Muscle of leg (tissue), 11 donors: ENCODE results near the gene SERGEF. TPM values are rescaled to one million over a fixed set of nuclear protein-coding genes. Genes with fewer than 3 reads are reported as not detected.

ENCODE experiments used
- DNase-seq: peaks from one replicate; pipeline ENCODE4 v3.0.0; 2013
- H3K27ac ChIP-seq: one replicate; pipeline ENCODE4 v1.5.1; 2013; ENCODE audit warnings: mild to moderate bottlenecking, low read length, control low read depth
- H3K27me3 ChIP-seq: one replicate; pipeline ENCODE4 v1.6.1; 2013; ENCODE audit warnings: low read length; ENCODE audit not compliant: control insufficient read depth, insufficient read depth
- H3K36me3 ChIP-seq: one replicate; pipeline ENCODE4 v1.6.1; 2013; ENCODE audit warnings: low read length; ENCODE audit not compliant: control insufficient read depth, insufficient read depth
- H3K4me1 ChIP-seq: one replicate; pipeline ENCODE4 v1.6.1; 2013; ENCODE audit warnings: low read length; ENCODE audit not compliant: control insufficient read depth, insufficient read depth
- H3K4me3 ChIP-seq: one replicate; pipeline ENCODE4 v1.5.1; 2013; ENCODE audit warnings: low read length, control low read depth
- H3K9me3 ChIP-seq: replicated peaks from 2 replicates; pipeline ENCODE4 v1.6.1; 2013; ENCODE audit warnings: low read depth, low read length; ENCODE audit not compliant: control insufficient read depth
- WGBS: methylation state at CpG from one replicate; pipeline ENCODE4 v1.1.5; 2013; ENCODE audit warnings: missing lambda C conversion rate; ENCODE audit not compliant: insufficient coverage; 5-methylcytosine and 5-hydroxymethylcytosine counted together
- polyA plus RNA-seq, 8 donors: library from polyadenylated mRNA; unstranded; fragments of 120-200 nt; gene quantifications; one replicate each; pipeline versions ENCODE4 v1.2.1 to v1.2.3, GENCODE V29; 2013; ENCODE audit warnings: inconsistent platforms in 1 of 8, low replicate concordance in 1 of 8; ENCODE audit not compliant: insufficient read length in 8 of 8, insufficient read depth in 1 of 8
- total RNA-seq: library from RNA; stranded (reverse); fragments of 120-200 nt; gene quantifications from one replicate; pipeline ENCODE4 v1.2.4, GENCODE V29; 2013

The SERGEF gene
- total and polyA plus RNA-seq, 9 donors, result 8.8 to 15.7 (median 11.9) TPM

DNA sequence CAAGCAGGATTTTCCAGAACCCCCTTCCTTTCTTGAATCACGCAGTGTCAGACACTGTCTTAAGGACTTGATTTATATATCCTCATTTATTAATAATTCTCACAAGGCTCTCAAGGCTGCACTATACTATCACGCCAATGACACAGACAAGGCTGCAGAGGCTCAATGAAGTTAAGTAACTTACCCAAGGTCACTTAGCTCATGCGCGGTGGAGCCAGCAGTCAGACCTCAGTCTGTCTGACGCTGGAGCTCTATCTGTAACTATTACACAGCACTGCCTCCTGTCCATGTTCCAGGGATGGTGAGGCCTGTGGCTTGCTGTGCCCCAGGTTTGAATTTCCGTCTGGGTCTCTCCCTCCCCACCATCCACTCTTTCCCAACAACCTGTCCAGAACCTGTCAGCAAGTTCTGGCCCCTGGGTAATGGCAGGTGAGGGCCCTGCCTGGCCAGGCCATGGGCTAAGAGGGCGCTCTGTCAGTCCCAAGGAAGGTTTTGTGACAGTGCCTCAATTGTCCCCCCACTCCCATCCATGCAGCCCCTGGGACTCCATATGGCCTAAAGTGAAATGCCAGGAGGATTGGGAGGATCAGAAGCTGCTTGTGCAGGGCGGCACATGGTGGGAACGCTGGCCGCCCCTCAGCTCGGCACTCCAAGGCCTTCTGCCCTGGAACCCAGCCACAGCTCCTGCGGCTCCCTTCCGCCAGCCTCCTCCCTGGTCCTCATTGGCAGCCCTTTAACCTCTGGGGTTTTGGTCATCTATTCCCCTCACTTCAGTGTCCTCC lies 269.6 kb downstream of the SERGEF start:
- WGBS, result 75% methylated on average over 12 of the region's 13 CpGs
- H3K4me1 ChIP-seq, result peaks cover 14% of the 10 kb centered on the region
- H3K27me3 ChIP-seq, result peaks cover 23% of the 10 kb centered on the region
- H3K9me3 ChIP-seq, result no peaks in the 10 kb centered on the region
- no peak overlapping the region for H3K4me3 ChIP-seq
- no peak for DNase-seq
- no peaks in the 10 kb centered on the region for H3K36me3 ChIP-seq
- no peak overlapping the region for H3K27ac ChIP-seq

DNA sequence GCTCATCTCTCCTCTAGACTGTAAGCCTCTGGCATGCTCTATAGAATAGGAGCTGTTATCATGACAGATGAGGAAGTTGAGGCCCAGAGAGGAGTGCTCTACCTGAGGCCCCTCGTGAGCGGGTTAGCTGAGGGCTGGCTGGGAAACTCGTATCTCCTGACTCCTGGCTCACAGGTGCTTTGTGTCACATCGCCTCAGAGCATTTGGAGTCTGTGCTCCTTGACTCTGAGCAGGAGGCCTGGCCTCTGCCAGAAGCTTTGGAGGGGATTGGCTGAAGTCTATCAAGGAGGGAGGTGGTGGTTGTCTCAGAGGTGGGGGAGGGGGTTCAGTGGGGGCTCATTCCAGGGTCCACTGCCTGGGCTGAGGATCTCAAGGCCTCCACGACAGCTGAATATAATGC lies 270.8 kb downstream of the SERGEF start:
- Histone ChIP-seq H3K9me3 (no peaks in the 10 kb centered on the region), H3K4me3 (no peak overlapping the region), H3K36me3 (no peaks in the 10 kb centered on the region), H3K27ac (no peak overlapping the region), H3K4me1 (peaks cover 7% of the 10 kb centered on the region), H3K27me3 (peaks cover 35% of the 10 kb centered on the region)
- DNase-seq, result no peak
- WGBS, result 53% methylated on average over 5 of the region's 5 CpGs

DNA sequence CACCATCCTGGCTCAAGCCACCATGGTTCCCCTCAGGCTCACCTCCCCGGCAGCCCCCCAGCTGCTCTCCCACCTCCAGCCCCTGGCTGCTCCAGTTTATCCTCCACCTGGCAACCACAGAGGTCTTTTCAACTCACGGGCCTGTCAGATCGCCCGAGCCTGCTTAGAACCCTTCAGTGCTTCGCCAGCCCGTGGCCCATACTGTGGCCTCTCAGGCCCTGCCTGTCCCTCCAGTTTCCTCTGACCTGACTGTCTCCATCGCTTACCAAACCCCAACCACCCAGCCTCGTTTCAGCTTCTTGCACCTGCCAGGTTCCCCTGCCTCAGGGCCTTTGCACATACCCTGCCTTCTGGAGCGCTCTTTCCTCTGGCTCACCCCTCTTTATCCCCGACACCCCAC lies 271.4 kb downstream of the SERGEF start:
- Histone ChIP-seq H3K9me3 (no peaks in the 10 kb centered on the region), H3K4me1 (peaks cover 6% of the 10 kb centered on the region), H3K27ac (no peak overlapping the region), H3K4me3 (no peak overlapping the region), H3K36me3 (no peaks in the 10 kb centered on the region), H3K27me3 (peaks cover 40% of the 10 kb centered on the region)
- no peak for DNase-seq
- 92% methylated on average over 10 of the region's 10 CpGs for WGBS

DNA sequence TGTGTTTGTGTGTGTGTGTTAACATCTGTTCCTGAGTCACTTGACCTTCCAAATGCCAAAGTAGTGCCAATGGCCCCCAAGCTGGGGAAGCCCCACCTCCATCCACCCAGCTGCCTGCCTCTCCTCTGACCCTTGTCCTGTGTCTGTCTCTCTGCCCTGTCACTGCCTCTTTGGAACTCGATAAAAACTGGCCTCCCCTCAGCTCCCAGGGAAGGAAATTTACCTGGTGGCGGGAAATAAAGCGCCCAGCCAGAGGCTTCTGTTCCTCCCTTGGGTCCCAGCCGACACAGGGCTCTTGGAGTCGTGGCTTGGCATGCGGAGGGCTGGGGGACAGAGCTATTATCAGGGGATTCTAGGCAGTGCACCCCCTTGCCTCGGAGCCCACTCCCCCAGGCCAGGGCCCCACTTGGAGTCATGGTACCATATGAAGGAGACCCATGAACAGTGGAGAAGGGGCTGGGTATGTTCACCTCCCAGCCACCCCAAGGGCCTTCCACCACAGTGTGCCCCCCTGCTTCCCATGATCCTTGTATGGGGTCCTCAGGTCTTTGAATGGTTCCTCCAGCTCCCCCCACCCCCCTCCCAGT lies 272.1 kb downstream of the SERGEF start:
- Histone ChIP-seq H3K4me3 (no peak overlapping the region), H3K27ac (no peak overlapping the region), H3K36me3 (no peaks in the 10 kb centered on the region), H3K9me3 (no peaks in the 10 kb centered on the region), H3K27me3 (peaks cover 48% of the 10 kb centered on the region), H3K4me1 (peaks cover 12% of the 10 kb centered on the region)
- DNase-seq, result no peak
- WGBS, result 39% methylated on average over 3 of the region's 7 CpGs

DNA sequence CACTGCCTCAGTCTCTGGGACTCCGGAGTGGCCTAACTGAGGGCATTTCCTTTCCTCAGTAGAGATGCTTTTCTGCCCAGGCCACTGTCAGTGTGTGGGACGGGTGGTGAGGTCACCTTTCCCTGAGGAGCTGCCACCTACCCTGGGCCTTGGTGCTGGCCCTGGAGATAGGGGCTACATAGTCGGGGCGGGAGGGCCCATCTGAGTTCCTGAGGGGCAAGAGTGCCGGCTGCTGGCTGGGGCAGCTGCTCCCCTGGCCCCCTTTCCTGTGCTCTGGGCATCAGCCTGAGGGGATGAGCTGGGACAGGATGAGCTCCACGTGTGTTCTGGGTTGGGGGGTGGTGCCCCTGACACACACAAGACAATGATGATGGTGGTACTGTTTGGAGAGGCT lies 272.9 kb downstream of the SERGEF start:
- WGBS, result 58% methylated on average over 5 of the region's 6 CpGs
- no peak for DNase-seq
- Histone ChIP-seq H3K4me1 (peaks cover 18% of the 10 kb centered on the region), H3K36me3 (no peaks in the 10 kb centered on the region), H3K27ac (no peak overlapping the region), H3K27me3 (peaks cover 53% of the 10 kb centered on the region), H3K9me3 (no peaks in the 10 kb centered on the region), H3K4me3 (no peak overlapping the region)

DNA sequence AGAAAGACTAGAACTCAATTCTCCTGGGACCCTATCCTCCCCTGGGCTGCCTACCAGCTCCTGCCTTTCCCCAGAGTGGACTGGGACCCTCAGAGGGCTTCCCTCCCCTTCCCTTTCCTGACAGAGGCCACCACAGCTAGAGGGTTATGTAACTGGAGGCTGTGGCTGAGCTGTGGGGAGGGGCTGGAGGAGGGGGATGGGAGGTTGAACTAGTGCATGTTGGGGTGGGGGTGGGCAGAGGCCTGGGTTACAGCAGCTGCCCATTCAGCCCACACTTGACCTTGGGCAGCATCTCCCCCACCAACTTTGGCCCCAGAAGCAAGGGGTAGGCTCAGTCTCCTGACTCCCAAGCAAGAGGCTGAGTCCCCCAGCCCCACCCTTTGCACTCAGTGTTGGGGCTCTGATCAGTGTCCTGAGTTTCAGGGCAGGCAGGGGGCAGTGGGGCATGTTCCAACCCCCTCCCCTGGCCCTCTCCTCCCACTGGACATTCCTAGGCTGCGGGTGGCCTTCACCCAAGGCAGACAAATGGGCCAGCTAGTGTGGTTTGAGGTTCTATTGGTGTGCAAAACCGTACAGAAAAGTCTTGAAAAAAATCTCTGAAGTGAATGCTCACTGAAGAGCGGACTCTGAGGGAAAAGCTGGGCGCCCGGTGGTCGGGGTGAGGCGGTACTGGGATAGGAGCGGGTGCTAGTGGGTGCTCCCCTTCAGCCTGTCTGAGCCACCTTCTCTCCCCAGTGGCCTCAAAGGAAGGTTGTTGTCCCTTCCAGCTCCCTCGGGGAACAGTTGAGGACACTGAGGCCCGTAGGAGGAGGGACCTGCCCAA lies 274.5 kb downstream of the SERGEF start:
- Histone ChIP-seq H3K9me3 (no peaks in the 10 kb centered on the region), H3K27ac (no peak overlapping the region), H3K4me1 (peaks cover 28% of the 10 kb centered on the region), H3K4me3 (no peak overlapping the region), H3K36me3 (no peaks in the 10 kb centered on the region), H3K27me3 (peaks cover 59% of the 10 kb centered on the region)
- WGBS, result 46% methylated on average over 6 of the region's 10 CpGs
- no peak for DNase-seq

Other genes with a start within 250 kb of the SERGEF start
- gene TPH1, start 33.2 kb upstream of the SERGEF start, total RNA-seq, result 0.13 TPM
- gene TPH1, start 33.2 kb upstream of the SERGEF start, polyA plus RNA-seq, result 1 to 10 TPM in 1 of 8 donors, under 1 TPM in 7; 0.06 to 1.0 (median 0.34) TPM
- gene SAAL1, start 93.0 kb upstream of the SERGEF start, total RNA-seq, result 10.3 TPM
- 10 to 100 TPM; 12.4 to 18.8 (median 15.0) TPM for gene SAAL1, start 93.0 kb upstream of the SERGEF start, polyA plus RNA-seq
- gene MRGPRX3, start 119.5 kb upstream of the SERGEF start, total RNA-seq, result not detected
- not detected for gene MRGPRX3, start 119.5 kb upstream of the SERGEF start, polyA plus RNA-seq
- gene MRGPRX4, start 159.8 kb upstream of the SERGEF start, total RNA-seq, result not detected
- gene MRGPRX4, start 159.8 kb upstream of the SERGEF start, polyA plus RNA-seq, result not detected
- gene SAA4, start 223.8 kb upstream of the SERGEF start, total RNA-seq, result not detected
- under 1 TPM in 1 of 8 donors, not detected in 7; 0.25 TPM for gene SAA4, start 223.8 kb upstream of the SERGEF start, polyA plus RNA-seq
- gene SAA2, start 235.6 kb upstream of the SERGEF start, total RNA-seq, result not detected
- not detected for gene SAA2, start 235.6 kb upstream of the SERGEF start, polyA plus RNA-seq